NCI-H524 treated with DMSO at 0.1 percent for 48 hours (cell line): ENCODE measurements around the gene LNX1.

Experiments
- DNase-seq: peaks from one replicate; lab custom pipeline; 2025; lab: John Stamatoyannopoulos, UW

The LNX1 gene

DNA sequence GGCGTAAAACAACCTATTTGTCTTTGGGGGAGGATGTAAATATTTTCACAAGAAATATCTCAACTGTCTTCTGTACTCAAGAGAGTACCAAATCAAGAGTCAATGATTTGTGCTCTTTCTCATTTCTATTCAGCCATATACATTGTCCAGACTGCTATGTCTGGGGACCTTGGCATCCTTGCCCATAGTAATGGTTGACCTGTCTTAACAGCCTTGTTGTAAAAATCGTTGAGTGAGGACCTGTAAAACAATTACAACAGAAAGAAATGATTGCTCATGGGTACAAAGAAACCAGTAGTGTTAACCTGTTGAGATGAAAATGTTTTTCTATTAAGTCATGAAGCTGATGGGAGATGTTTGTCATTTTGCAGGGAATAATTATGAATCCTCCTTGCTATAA is 56.6 kb downstream of the LNX1 start:
- DNase-seq, result no peak

DNA sequence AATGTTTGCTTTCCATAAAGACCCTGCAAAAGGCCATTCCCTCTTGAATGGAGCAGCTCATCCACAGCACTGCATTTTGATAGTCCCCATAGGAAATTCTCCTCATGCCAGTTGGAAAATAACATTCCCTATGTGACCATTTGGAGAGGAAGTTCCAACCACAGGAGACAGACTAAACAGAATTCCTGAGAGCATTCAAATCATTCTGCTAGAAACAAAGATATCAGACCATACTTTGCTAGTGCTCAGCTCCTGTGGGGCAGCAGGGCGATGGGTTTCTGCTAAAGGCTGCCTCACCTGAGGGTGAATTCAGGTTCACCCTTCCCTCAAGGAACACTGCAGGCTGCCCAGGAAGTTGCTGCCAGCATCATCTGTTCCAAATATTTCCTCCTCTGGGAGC is 58.8 kb downstream of the LNX1 start:
- DNase-seq, result no peak

DNA sequence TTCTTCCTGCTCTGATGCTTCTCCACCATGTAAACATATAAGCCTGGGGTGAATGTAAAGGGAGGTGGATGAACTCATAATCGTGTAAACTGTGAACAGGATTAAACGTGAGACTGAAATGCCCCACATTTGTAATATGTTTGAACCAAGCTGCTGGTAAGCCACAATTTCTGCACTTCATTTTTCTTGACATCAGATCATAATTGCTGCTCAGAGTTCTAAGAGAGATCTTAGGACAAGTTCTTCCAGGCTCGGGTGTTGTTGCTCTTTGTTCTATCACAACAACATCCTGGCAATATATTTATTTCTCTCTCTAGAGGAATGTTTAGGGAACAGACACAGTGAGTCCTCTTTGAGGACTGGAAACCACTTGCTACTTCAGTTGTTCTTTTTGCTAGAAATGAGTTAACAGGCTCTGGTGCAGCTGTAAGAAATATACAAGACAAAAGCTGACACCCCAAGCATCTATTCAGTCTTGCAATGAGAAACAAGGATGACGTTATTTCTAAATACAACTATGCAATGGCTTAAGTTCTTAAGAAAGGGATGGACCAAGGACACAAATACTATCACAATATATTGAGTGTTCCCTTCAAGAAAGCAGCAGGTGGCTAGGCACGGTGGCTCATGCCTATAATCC is 59.6 kb downstream of the LNX1 start:
- no peak for DNase-seq

DNA sequence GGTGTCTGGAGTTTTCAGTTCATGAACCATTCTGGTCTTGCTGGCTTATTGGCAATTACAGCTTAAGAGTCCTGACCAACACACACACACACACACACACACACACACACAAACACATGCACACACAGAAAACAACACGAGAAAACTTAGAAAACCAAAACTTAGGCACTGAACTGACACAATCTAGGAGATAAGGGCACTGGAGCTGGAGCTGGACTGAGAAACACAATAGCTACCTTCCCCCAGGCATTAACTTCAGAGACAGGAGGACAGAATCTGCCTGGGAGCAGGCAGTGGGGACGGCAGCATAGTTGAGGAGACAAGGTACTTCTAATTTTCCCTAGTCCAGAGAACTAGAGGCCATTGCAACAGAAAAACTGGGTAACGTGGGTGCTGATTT is 62.3 kb downstream of the LNX1 start:
- no peak for DNase-seq

DNA sequence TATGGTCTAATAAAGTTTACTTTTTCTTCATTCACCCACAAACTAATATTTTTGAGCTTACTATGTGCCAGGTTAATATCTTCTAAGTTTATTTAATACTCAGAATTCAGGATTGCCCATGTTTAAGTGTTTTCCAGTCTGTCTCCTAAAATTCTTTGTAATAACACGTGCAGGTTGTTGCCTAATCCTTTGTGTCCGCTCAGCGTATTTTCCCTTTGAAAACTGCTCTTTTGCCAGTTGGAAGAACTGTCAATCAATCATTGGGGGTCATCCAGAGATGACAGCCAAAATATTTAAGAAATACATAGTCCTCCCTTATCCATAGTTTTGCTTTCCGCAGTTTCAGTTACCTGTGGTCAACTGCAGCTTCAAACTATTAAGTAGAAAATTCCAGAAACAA is 63.4 kb downstream of the LNX1 start:
- DNase-seq, result no peak

DNA sequence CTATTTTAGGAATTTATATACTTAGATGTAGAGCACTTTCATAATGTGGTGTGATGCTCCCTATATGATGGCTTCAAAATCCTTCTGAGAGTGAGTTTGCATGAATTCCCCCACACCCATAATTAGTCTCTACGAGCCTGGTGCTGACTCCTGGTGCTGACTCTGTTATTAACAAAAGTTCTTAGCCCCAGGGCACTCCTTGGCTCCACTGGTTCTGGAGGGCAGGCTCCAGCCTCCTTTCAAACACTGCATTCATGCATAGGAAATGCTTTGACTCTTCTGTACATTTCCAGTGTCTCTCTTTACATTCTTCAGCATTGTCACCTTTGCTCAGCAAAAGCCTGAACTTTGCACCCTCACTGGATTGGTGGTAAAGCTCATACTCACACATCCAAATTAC is 64.0 kb downstream of the LNX1 start:
- DNase-seq, result no peak

DNA sequence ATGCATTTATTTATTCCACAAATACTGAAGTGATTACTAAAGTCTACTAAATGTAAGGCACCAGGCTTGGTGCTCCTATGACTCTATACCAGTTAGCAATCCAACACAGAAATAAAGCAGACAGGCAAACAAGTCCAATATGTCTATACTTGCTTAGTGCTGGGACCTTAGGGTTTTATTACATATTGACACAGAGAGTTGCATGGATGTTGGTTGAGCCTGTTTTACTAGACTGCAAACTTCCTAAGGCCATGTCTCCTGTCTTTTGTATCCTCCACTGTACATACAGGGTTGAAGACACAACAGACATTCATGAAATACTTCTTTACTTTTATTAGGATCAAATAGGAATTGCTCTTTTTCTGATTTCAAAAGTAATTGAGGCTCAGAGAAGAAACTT is 69.0 kb downstream of the LNX1 start:
- no peak for DNase-seq

DNA sequence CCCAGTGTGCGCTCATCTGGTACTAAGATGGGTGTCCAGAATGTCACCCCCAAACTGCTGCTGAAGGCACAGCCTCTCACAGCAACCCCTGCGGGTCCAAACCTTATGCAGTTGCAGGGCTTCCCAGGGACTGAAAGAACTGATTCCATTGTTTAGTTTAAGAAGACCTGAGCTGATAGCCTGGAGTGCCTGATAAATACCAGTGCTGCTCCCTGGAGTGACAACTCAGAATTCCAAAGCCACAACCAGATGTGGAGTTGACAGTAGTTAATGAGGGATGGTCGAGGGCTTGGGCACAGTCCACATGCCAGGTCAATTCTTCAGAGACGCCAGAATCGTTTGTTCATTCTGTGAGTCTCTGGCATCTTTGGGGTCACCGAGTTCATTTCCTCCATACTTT is 71.2 kb downstream of the LNX1 start:
- no peak for DNase-seq

DNA sequence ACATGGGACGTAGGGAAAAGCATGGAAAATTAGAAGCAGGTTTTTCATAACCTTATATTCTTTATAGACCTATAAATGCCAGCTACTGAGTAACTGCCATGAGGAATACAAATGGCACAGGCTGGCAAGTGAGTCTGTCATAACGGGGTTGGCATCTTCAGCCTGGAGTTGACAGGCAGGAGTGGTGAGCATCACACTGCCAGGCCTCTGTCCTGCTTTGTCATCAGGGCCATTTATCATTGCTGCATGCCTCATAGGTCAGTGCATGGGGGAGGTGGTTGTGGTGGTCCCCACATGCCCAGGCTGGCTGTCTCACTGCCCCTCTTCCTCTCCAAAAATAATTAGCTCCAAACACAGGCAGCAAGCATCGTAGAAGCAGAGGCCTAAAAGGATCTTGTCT is 72.5 kb downstream of the LNX1 start:
- DNase-seq, result no peak

DNA sequence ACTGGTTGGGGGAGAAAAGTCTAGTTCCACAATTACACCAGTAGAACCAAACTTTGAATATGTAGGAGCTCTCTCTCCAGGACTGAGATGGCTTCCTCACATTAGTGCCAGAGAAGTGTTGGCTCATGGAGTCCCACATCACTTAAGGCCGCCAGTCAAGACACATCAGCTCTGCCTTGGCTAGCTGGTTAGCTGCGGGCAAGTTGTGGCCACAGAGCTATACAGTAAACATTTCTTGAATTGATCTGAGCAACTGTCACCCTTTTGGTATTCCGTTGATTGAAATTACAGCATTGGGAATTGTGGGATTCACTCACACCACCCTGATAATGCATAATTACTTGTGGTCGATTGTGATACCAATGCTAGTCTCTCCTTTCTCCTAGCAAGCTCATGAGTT is 76.2 kb downstream of the LNX1 start:
- DNase-seq, result no peak

DNA sequence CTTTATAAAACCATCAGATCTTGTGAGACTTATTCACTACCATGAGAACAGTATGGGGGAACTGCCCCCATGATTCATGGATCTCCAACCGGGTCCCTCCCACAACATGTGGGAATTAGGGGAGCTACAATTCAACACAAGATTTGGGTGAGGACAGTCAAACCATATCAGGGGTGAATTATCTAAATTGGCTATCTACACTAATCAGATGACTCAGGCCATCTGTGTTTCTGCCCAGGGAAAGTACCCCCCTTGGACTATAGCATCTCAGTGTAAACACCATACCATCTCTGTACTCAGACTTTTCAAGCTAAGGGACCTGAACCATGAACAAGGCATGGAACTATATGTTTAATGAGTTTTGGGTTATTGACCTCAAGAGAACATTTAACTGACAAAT is 76.8 kb downstream of the LNX1 start:
- DNase-seq, result no peak

DNA sequence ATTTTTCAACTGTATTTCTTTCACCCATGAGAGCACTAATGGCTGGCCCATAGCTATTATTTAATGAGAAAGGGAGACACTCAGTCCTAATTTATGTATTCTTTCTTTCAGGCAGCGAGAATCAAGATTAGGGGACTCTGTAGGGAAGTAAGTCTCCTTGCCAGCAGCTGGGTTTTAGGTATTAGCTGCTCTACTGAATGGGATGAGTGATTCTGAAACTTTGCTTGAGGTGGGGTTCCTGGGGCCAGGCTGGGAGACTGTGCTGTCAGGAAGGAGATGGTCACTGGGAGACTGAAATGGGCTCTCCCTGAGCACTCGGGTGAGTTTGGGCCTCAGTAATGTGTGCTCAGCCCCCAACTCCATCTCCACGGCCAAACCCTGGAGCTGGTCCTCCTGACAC is 78.7 kb downstream of the LNX1 start:
- DNase-seq, result no peak

DNA sequence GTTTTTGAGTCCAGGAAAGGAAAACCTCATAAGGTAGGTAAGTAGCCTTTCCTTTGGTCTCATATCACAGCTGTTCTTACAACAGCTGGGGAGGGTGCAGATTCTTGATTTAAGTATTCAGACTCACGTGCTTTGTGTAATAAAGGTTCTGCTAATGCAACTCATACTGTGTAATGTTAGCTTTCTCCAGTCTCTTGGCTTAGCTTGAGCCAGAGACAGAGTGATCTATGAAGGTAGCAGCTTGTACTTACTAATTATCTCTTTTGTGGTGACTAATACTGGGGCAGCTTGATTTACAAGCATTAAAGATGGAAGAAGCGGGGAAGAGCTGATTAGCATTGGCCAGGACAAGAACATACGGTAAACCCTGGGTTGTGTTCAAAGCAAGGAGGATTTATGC is 80.3 kb downstream of the LNX1 start:
- no peak for DNase-seq

DNA sequence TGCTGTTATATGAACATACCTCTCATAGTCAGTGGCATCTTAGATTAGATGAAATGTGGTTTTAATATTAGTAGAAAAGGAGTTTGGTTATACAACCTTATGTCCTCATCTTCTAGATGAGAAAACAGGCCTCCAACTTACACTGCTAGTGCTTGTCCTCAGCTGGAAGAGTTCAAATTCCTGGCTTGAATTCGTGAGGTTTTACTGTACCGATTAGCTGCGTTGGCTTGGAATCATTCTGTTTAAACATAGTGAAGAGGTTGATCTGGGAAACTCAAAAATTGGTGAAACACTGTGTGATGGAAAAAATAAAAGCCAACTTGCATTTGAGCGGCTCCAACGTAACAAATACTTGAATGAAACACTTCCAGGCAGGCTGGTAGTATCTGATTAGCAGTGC is 81.0 kb downstream of the LNX1 start:
- no peak for DNase-seq

DNA sequence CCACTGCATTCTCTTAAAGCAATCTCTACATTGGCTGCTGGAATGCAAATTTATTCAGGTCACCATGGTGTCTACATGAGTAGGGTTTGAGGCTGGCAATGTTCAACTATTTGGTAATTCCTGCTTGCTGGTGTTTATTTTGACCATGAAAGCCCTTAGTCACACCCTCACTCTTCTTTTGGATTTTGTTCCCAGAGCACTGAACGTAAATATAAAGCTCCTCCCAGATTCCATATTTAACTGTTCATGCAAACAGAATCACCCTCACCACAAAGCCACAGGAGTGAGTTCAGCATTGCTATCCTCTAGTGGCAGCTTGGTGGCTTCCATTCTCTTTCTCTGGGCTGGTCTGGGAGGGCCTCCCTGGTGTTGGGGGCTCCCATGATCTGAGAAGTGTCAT is 82.8 kb downstream of the LNX1 start:
- no peak for DNase-seq

DNA sequence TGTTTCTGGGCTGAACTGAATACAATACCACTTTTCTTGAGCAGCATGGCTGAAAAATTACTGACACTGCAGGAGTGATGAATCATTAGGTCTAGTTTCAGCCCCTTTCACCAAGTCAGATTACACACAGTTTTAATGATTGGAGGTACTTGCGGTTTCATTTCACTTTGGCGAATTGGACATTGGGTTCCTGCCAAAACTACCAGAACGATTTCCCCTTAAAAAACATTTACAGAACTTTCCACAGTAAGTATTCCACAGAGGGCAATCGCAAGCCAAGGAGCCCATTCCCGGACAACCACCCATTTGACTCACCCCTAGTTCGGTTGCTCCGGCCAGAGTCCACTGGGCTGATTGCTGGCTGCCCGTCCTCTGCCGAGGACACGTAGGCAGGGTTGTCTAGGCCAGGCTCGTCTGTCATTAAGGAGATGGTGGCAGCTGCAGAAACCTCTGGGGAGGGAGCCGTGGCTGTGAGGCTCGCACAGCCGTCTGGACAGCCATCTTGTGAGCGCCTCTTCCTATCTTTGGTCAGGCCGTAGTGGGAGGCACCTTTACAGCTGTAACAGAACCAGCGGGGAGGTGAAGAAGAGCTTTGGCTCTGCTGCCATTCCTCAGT is 83.5 kb downstream of the LNX1 start:
- no peak for DNase-seq

DNA sequence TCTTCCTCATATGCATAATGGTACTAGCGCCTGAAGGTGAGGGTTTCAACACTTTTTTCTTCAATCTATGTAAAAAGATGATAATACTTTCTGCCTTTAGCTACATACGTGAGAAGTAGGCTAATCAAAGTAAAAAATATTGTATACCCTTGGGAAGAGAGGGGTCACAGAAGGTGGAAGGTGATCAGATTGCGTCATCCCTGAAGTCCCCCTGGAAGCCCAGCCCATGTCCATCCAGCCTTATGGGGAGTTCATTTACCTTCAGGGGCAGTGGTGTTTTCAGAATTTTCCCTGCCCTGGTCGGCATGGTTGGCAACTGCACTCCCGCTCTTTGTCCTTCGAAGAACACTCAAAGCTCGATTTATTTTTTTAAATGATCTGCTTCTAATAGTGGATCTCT is 84.2 kb downstream of the LNX1 start:
- no peak for DNase-seq

DNA sequence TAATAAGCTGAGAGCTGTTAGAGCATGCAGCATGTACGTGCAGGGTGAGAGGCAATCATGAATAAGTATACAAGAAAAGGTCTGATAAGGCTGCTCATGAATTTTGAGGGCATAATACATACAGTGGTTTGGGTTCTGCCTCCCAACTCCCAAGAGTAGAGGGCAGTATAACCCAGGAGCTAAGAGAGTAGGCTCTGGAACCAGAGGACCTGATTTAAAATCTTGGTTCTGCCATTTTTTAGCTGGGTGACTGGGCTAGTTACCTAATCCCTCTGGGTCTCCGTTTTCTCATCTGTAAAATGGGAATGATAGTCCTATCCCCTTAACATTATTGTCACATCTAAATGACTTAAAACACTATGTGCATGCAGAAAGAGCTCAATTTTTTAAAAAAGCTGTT is 85.3 kb downstream of the LNX1 start:
- DNase-seq, result no peak

DNA sequence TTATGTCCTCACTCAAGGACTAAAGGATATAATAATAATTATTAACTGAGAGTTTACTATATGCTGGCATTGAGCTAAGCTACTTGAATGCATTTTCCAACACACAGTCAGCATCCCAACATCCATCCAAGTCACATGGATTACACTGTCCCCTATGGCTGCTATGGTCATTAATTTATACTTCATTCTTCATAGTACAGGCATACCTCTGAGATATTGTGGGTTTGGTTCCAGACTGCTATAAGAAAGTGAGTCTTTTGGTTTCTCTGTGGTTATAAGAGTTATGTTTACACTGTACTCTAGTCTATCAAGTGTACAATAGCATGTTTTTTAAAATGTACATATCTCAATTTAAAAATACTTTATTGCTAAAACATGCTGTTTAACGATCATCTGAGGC is 89.2 kb downstream of the LNX1 start:
- DNase-seq, result no peak

DNA sequence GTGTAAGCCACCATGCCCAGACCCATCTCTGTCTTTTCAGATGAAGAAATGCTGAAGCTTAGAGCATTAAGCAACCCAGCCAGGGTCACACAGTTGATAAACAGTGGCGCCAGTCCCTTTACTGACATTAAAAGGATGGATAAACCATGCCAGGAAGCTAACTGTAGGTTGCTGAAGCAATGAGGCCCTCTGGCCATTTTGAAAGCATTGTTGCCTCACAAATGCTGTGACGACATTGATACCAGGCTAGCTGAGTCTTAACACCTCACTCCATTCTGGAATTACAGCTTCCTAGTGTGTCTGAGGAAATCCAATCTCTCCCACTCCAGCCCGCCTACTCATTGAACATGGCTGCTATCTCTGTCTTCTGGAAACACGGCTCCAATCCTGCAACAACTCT is 89.7 kb downstream of the LNX1 start:
- DNase-seq, result no peak

DNA sequence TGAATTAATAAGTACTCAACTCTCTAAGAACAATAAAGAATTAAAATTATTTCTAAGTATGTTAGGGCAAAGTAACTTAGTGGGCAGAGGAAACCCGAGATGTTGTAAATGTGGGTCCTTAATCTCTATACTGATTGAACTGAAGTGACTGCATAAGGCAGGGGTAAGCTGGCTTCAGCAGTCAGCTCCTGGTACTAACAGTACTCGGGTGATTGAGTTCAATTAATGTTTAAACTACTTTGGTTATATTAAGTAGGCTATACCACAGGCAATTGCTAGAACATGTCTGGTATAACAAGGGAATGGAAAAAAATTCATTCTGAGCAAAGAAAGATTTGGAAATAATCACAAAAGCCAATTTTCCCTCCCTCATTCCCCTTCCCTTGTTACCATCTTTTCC is 90.7 kb downstream of the LNX1 start:
- DNase-seq, result no peak

DNA sequence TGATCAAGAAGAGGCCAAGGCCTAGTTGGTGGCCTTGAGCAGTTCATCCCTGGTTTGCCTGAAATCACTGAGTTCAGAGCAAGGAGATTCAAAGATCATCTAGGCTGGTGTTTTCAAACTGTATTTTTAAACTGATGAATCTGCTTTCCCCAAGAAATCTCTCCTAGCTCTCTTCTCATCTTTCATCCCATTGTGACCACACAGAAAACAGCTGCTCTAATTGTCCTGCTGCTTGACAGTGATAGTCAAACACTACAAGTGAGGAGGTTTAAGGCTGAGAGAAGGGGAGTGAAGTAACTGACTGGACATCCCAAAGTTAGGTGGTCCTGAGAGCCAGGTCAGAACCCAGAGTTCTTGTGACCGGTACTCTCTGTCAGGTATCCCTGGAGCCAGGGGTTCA is 91.5 kb downstream of the LNX1 start:
- no peak for DNase-seq

DNA sequence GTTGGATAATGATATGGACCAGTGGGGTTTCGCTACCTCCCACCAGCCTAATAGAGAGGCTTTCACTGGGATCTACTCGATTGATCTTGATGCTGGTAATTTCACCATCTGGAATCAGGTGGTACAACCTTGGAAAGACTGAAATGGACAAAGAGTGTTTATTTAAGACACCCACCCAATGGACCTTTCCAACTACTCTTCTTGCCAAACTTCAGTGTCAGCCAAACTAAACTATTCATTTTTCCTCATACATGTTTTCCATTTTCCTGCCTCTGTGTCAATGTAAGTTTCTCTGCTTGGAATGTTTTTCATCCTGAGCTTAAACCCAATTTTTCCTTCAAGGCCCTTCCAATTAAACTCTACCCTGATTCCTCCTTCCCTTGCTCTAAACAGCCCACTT is 92.6 kb downstream of the LNX1 start:
- DNase-seq, result no peak

DNA sequence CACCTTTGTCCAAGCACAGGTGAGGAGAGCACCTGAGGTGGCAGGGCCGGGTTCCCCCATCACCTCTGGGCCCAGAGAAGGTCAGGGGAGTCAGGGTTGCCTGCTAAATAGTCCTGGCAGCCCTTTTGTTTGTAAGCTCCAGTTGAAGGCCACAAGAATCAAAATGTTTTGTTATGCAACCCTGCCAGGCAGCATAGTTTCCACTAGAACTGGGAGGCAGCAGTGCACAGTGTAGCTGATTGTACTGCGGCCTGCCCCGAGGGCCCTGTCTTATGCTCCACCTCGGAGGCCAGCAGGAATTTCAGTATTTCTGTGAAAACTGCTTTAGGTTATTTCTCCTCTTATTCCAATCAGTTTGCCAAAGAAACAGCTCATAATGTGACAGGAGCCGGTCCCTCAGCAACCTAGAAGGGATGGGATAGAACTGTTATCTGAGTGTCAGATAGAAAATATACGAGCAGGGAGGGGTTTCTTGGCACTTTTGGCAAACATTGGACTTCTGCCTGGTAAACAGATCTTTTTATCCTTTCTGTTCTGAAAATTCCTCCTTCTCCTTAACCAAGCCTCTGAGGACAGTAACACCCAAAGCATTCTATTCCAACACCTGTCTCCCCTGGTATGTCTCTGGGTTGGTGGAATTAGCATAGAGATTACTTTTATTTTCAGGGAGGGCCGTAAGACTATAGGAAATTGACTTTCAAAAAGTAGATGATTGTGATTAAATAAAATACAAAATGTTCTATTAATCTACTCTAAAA is 93.6 kb downstream of the LNX1 start:
- DNase-seq, result no peak
